ENCODE measurements around the gene PHETA1.
"Not testable (repeated sequence)": the region's sequence is repeated elsewhere in the genome, so short reads cannot be mapped to it uniquely, and the experiment has no call there.

PHETA1 gene

GRCh38 chr12:111352296-111352993 lies 16.4 kb downstream of the PHETA1 start:
- no peak for FAIRE-seq
- no peak for DNase-seq (ENCODE audit: insufficient read length, low spot score)

GRCh38 chr12:111351026-111351425 lies 17.9 kb downstream of the PHETA1 start:
- FAIRE-seq, result no peak
- DNase-seq (ENCODE audit: insufficient read length, low spot score), result no peak

GRCh38 chr12:111349748-111350520 lies 19.0 kb downstream of the PHETA1 start:
- FAIRE-seq (no peak), DNase-seq (ENCODE audit: insufficient read length, low spot score) (no peak)

GRCh38 chr12:111349101-111349747 lies 19.7 kb downstream of the PHETA1 start:
- no peak for DNase-seq (ENCODE audit: insufficient read length, low spot score)
- FAIRE-seq, result no peak

DNA sequence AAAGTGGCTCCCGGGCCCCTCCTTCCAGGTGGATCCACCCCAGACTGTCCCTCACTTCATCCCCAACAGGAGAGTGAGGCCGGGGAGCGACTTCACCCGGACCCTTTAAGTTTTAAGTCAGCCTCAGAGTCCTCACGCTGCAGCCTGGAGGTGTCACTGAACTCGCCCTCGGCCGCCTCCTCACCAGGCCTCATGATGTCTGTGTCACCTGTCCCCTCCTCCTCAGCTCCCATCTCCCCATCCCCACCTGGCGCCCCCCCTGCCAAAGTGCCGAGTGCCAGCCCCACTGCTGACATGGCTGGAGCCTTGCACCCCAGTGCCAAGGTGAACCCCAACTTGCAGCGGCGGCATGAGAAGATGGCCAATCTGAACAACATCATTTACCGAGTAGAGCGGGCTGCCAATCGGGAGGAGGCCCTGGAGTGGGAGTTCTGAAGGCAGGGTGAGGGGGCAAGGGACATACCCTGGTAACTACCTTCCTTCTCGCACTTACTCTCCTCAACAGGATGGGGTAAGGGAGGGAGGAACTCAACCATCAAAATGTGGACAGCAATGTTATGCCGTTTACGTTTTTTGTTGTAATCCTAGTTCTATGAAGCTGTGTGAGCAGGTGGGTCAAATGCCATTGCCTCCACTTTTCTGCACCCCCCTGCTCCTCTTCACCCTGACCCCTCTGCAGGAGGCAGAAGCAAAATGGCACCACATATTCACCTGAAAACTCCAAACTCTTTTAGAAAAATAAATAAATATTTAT lies 20.8 kb downstream of the PHETA1 start:
- FAIRE-seq (no peak), DNase-seq (ENCODE audit: insufficient read length, low spot score) (no peak)

DNA sequence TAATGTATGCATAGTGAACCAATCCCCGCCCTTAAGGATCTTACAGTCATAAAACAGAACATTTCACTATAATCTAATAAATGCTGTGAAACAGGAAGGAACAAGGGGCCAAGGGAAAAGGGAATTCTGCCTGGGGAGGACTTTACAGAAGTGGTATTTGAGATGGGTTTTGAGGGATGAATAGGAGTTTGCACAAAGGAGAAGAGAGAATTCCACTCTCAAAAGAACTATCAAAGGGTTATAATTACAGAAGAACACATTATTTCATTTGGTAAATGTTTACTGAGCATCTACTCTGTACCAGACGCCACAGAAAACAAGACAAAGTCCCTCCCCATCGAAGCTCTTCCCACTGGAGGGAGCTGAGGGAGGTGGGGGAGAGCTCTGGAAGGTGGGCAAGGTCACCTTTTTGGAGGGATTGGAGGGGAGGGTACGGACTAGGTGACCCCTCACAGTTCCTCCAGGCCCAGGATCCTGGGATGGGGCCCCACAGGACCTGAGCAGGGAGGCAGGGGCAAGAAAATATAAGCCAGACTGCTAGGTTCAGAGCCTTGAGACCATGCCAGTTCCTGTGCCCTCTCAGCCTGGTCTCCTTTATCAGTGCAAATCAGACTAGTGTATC lies 24.5 kb downstream of the PHETA1 start:
- DNase-seq (ENCODE audit: insufficient read length, low spot score) (no peak), FAIRE-seq (no peak)

DNA sequence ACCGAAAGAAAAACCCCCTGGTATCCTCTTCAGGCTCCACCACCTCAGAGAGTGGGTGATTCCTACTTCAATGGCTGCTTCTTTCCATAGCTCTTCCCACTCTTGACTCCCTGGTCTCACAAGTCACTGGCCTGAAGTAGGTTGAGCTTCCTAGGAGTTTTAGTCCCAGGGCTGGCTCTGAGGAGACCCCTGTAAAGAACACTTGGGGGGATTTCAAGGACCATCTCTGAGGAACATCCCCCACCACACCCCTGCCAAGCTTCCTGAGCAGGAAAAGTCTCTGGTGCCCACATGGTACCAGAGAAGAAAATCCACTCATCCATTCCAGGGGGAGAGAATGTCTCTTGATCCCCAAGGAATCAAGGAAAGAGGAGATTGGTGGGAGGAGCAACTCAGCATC lies 25.7 kb downstream of the PHETA1 start:
- DNase-seq (ENCODE audit: insufficient read length, low spot score), result no peak

DNA sequence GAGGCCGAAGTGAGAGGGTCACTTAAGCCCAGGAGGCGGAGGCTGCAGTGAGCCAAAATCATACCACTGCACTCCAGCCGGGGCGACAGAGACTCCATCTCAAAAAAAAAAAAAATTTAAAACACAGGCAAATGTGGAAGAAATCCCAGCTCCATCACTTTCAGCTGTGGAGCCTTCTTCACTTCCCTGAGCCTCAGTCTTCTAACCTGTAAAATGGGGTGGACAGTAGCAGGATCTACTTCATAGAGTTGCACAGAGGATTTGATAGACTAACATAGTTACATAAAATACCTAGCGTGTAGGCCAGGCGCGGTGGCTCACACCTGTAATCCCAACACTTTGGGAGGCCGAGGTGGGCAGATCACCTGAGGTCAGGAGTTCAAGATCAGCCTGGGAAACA lies 26.5 kb downstream of the PHETA1 start:
- FAIRE-seq, result no peak
- DNase-seq (ENCODE audit: insufficient read length, low spot score), result no peak

More for the DNA sequence above, 25.7 kb downstream of the PHETA1 start:
- no peak for FAIRE-seq

DNA sequence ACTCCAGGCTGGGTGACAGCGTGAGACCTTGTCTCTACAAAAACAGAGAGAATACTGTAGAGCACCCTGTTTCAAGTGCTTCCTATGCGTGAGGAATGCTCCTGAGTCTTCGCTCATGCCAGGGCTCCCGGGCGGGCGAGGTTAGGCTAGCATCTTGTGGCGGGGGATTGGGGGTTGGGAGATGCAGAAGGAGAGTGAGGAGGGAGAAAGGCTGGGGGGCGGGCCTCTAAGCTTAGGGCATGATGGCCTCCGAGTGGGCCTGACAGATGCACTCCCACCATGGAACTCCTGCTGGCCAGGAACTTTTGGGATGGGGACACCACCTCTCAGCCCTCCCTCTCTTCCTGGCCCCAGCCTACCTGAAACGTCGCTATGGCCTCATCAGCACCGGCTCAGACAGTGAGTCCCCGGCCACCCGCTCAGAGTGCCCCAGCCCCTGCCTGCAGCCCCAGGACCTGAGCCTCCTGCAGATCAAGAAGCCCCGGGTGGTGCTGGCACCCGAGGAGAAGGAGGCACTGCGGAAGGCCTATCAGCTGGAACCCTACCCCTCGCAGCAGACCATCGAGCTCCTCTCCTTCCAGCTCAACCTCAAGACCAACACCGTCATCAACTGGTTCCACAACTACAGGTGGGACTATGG lies 27.3 kb downstream of the PHETA1 start:
- DNase-seq (ENCODE audit: insufficient read length, low spot score) (no peak), FAIRE-seq (no peak)

DNA sequence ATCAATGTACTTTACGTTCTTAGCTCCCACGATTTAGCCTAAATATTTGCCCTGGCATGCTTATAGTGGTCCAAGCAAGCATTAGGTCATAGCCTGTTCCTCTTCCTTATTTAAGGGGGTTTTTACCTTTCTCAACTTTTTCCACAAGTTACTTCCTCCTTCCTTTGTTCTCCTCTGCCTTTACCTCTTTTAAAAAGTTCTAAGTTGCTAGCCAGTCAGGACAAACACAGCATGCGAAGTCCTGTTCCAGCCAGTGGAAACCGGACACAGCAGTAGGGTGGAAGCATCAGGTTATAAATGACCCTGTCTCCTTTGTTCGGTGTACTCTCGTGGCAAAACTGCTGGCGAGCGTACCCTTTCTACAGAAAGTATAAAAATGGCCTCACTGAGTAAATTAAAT lies 28.2 kb downstream of the PHETA1 start:
- FAIRE-seq; DNase-seq (ENCODE audit: insufficient read length, low spot score): not testable (repeated sequence)

GRCh38 chr12:111340231-111340630 lies 28.7 kb downstream of the PHETA1 start:
- DNase-seq (ENCODE audit: insufficient read length, low spot score), result no peak
- FAIRE-seq, result no peak

GRCh38 chr12:111339321-111339938 lies 29.5 kb downstream of the PHETA1 start:
- FAIRE-seq (no peak), DNase-seq (ENCODE audit: insufficient read length, low spot score) (no peak)

- no peak for FAIRE-seq
Measured at GRCh38 chr12:111338096-111338495, 30.8 kb downstream of the PHETA1 start.

GRCh38 chr12:111337371-111337770 lies 31.5 kb downstream of the PHETA1 start:
- DNase-seq (ENCODE audit: insufficient read length, low spot score), result no peak
- no peak for FAIRE-seq

More at GRCh38 chr12:111338096-111338495, 30.8 kb downstream of the PHETA1 start:
- no peak for DNase-seq (ENCODE audit: insufficient read length, low spot score)

DNA sequence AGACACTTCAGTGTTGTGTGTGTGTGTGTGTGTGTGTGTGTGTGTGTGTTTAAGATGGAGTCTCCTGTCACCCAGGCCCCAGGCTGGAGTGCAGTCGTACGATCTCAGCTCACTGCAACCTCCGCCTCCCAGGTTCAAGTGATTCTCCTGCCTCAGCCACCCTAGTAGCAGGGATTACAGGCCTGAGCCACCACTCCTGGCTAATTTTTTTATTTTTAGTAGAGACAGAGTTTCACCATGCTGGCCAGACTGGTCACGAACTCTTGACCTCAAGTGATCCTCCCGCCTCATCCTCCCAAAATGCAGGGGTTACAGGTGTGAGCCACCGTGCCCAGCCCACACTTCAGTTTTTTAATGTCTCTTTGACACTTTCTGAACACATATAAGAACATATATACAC lies 32.5 kb downstream of the PHETA1 start:
- DNase-seq (ENCODE audit: insufficient read length, low spot score); FAIRE-seq: not testable (repeated sequence)

- no peak for FAIRE-seq
- DNase-seq (ENCODE audit: insufficient read length, low spot score), result no peak
Measured at GRCh38 chr12:111335811-111336210, 33.1 kb downstream of the PHETA1 start.

DNA sequence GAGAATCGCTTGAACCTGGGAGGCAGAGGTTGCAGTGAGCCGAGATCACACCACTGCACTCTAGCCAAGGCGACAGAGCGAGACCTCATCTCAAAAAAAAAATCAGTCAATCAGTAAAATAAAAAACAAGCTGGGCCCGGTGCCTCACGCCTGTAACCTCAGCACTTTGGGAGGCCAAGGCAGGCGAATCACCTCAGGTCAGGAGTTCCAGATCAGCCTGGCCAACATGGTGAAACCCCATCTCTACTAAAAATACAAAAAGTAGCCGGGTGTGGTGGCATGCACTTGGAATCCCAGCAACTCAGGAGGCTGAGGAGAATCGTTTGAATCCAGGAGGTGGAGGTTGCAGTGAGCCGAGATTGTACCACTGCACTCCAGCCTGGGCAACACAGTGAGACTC lies 33.6 kb downstream of the PHETA1 start:
- not testable (repeated sequence) for DNase-seq (ENCODE audit: insufficient read length, low spot score); FAIRE-seq

- DNase-seq (ENCODE audit: insufficient read length, low spot score) (no peak), FAIRE-seq (no peak)
Measured at GRCh38 chr12:111334393-111334915, 34.4 kb downstream of the PHETA1 start.
